Measurements from ENCODE around the gene SCMH1. TPM values are rescaled to one million over a fixed set of nuclear protein-coding genes. Genes with fewer than 3 reads are reported as not detected.

Gene SCMH1
- polyA plus RNA-seq, 1 of the 3 experiments (the other 2 are of a cell fraction), result 38.5 TPM

GRCh38 chr1:41199375-41199774, 42.7 kb downstream of the SCMH1 start:
- H3K4me2 ChIP-seq, result no peak overlapping the region
- H3K79me2 ChIP-seq (ENCODE audit: insufficient read depth), result peaks cover 29% of the 10 kb centered on the region; the same call in 1 of the 2 replicates
- no peak for DNase-seq
- no peaks in the 10 kb centered on the region for H3K9me2 ChIP-seq
- no peak overlapping the region for H2AFZ ChIP-seq (ENCODE audit: low read depth)
- H3K4me3 ChIP-seq (ENCODE audit: low read depth in 2 of 2, low read length in 1 of 2), result no peak overlapping the region
- H3F3A ChIP-seq (replicated peaks; ENCODE audit: insufficient read depth), result no peaks in the 10 kb centered on the region
- ChIA-PET CTCF (no interaction called here), POLR2A (no interaction called here)
- no peaks in the 10 kb centered on the region for H4K20me1 ChIP-seq (ENCODE audit: insufficient read depth)
- no peak overlapping the region for H3K9ac ChIP-seq
- H3K36me3 ChIP-seq (replicated peaks in 1 of 2; ENCODE audit: control insufficient read depth in 1 of 2, insufficient read depth in 2 of 2, low read length in 1 of 2), result peaks cover 0 to 3% of the 10 kb centered on the region in 2 experiments
- peaks cover 0 to 3% of the 10 kb centered on the region in 2 experiments; a peak in 2 of 4 replicates for H3K4me1 ChIP-seq (ENCODE audit: control insufficient read depth in 1 of 2, insufficient read depth in 2 of 2, low read depth in 1 of 2, low read length in 1 of 2)
- no peaks in the 10 kb centered on the region for H3K27me3 ChIP-seq (ENCODE audit: insufficient read depth)
- H3K9me3 ChIP-seq, result peaks cover 3% of the 10 kb centered on the region; the same call in 1 of the 2 replicates
- no peak overlapping the region for H3K27ac ChIP-seq (ENCODE audit: low read depth in 2 of 2, low read length in 1 of 2)
- TF ChIP-seq NFIC (IDR thresholded peaks at IDR 0.05; ENCODE audit: borderline replicate concordance) (no peak), FOXM1 (IDR thresholded peaks at IDR 0.05; ENCODE audit: low read depth) (no peak), USF1 (IDR thresholded peaks at IDR 0.05; ENCODE audit: borderline replicate concordance, low read depth) (no peak), TCF12 (IDR thresholded peaks at IDR 0.05) (no peak), SMC3 (IDR thresholded peaks at IDR 0.05; ENCODE audit: low read depth, low read length) (no peak), MXI1 (IDR thresholded peaks at IDR 0.05; ENCODE audit: low read depth, low read length) (no peak), RFX5 (IDR thresholded peaks at IDR 0.05; ENCODE audit: low read length) (no peak), YY1 (IDR thresholded peaks at IDR 0.05; ENCODE audit: low read depth) (no peak), ZBTB33 (IDR thresholded peaks at IDR 0.05; ENCODE audit: borderline replicate concordance, low read depth) (no peak), POLR2AphosphoS5 (IDR thresholded peaks at IDR 0.05; ENCODE audit: low read depth, low read length) (no peak), RCOR1 (IDR thresholded peaks at IDR 0.05; ENCODE audit: low read length) (no peak), SIN3A (IDR thresholded peaks at IDR 0.05; ENCODE audit: borderline replicate concordance, low read depth, low read length) (no peak), MEF2A (IDR thresholded peaks at IDR 0.05; ENCODE audit: borderline replicate concordance, low read depth) (no peak), CTCF (IDR thresholded peaks at IDR 0.05) (no peak), REST (IDR thresholded peaks at IDR 0.05; ENCODE audit: low read depth, low read length) (no peak), GATA2 (CRISPR knock-in tag; IDR thresholded peaks at IDR 0.05) (no peak), RAD21 (IDR thresholded peaks at IDR 0.05; ENCODE audit: low read length) (no peak), GABPA (IDR thresholded peaks at IDR 0.05; ENCODE audit: low read depth) (no peak), EP300 (IDR thresholded peaks at IDR 0.05; ENCODE audit: borderline replicate concordance in 1 of 2, low read depth in 1 of 2, low read length in 1 of 2) (no peak), JUND (IDR thresholded peaks at IDR 0.05) (no peak)

Data from SK-N-SH (cell line).